Mesenchymal stem cell (in vitro differentiated cells and primary cell): Measurements from ENCODE around the gene ZNF45. TPM values are rescaled to one million over a fixed set of nuclear protein-coding genes. Genes with fewer than 3 reads are reported as not detected.

ENCODE experiments used
- small RNA-seq: library from polyadenylated mRNA; stranded (forward); fragments of <200 nt; extraction: miRNeasy Mini kit (QIAGEN cat#:217004); gene quantifications from one replicate; pipeline ENCODE3, GENCODE V24; 2013; ENCODE audit warnings: low read depth

ZNF45 gene

Small RNAs within 50 kb of the gene (small RNA-seq; reads per million reads assigned to genes)
- gene AC006213.5, result not detected
